SK-N-SH (cell line): Measurements from ENCODE around the gene GABRG3. TPM values are rescaled to one million over a fixed set of nuclear protein-coding genes. Genes with fewer than 3 reads are reported as not detected.

Source experiments
- CTCF ChIA-PET: fragments of 300-600, 350-600 bp; formaldehyde crosslinking; extraction: SDS; loops from one replicate; lab custom pipeline; 2021; lab: Yijun Ruan, JAX
- POLR2A ChIA-PET: fragments of 350-600 bp; sonication (Branson Sonifier 250); formaldehyde crosslinking; extraction: SDS; loops from one replicate; lab custom pipeline; 2020; ENCODE audit warnings: antibody characterized with exemption, inconsistent platforms; lab: Yijun Ruan, JAX
- DNase-seq: peaks from one replicate; pipeline ENCODE4 v3.0.0; 2012
- H2AFZ ChIP-seq: fragments of 200-600 bp; sonication (generic); 2 replicates; pipeline ENCODE4 v1.8.1; 2016; ENCODE audit warnings: antibody characterized with exemption, mild to moderate bottlenecking, low read depth
- H3F3A ChIP-seq: fragments of 200-600 bp; sonication (generic); replicated peaks from 2 replicates; pipeline ENCODE3; 2016; ENCODE audit warnings: antibody characterized with exemption, mild to moderate bottlenecking; ENCODE audit not compliant: insufficient read depth
- H3K27ac ChIP-seq, 2 experiments: fragments of 200-500 bp in 1 of 2; fragments of 200-600 bp in 1 of 2; sonication (Bioruptor generic) in 1 of 2; sonication (generic), shearing (Covaris generic) in 1 of 2; 2 replicates each; pipeline versions ENCODE4 v1.5.1 to v1.6.1; 2014 to 2016; ENCODE audit warnings: low read depth in 2 of 2, inconsistent platforms in 1 of 2, low read length in 1 of 2, mild to moderate bottlenecking in 1 of 2, mixed read lengths in 1 of 2
- H3K27me3 ChIP-seq: fragments of 200-600 bp; sonication (generic), shearing (Covaris generic); 2 replicates; pipeline ENCODE4 v1.6.1; 2016; ENCODE audit warnings: mixed run types; ENCODE audit not compliant: insufficient read depth
- H3K36me3 ChIP-seq, 2 experiments: fragments of 200-500 bp in 1 of 2; fragments of 200-600 bp in 1 of 2; sonication (Bioruptor generic) in 1 of 2; sonication (generic) in 1 of 2; replicated peaks in 1 of 2; 2 replicates each; pipeline versions ENCODE3 to v1.5.1; 2014 to 2016; ENCODE audit warnings: low read length in 1 of 2, mild to moderate bottlenecking in 1 of 2; ENCODE audit not compliant: insufficient read depth in 2 of 2, control insufficient read depth in 1 of 2
- H3K4me1 ChIP-seq, 2 experiments: fragments of 200-500 bp in 1 of 2; fragments of 200-600 bp in 1 of 2; sonication (Bioruptor generic) in 1 of 2; sonication (generic), shearing (Covaris generic) in 1 of 2; 2 replicates each; pipeline versions ENCODE4 v1.5.1 to v1.6.1; 2014 to 2016; ENCODE audit warnings: low read depth in 1 of 2, low read length in 1 of 2, mixed run types in 1 of 2; ENCODE audit not compliant: insufficient read depth in 2 of 2, control insufficient read depth in 1 of 2
- H3K4me2 ChIP-seq: fragments of 200-600 bp; sonication (generic), shearing (Covaris generic); 2 replicates; pipeline ENCODE4 v1.6.1; 2017; ENCODE audit warnings: mixed run types
- H3K4me3 ChIP-seq, 2 experiments: fragments of 200-500 bp in 1 of 2; fragments of 200-600 bp in 1 of 2; sonication (Bioruptor generic) in 1 of 2; sonication (generic), shearing (Covaris generic) in 1 of 2; 2 replicates each; pipeline versions ENCODE4 v1.5.1 to v1.8.1; 2014 to 2016; ENCODE audit warnings: low read depth in 2 of 2, inconsistent platforms in 1 of 2, low read length in 1 of 2, mild to moderate bottlenecking in 1 of 2, mixed read lengths in 1 of 2, moderate library complexity in 1 of 2
- H3K79me2 ChIP-seq: fragments of 200-600 bp; sonication (generic); 2 replicates; pipeline ENCODE4 v1.8.1; 2017; ENCODE audit warnings: mild to moderate bottlenecking; ENCODE audit not compliant: insufficient read depth
- H3K9ac ChIP-seq: fragments of 200-600 bp; sonication (generic); 2 replicates; pipeline ENCODE4 v1.6.1; 2017; ENCODE audit warnings: mixed run types
- H3K9me2 ChIP-seq: fragments of 200-600 bp; sonication (generic); 2 replicates; pipeline ENCODE4 v1.6.1; 2017; ENCODE audit warnings: mixed run types
- H3K9me3 ChIP-seq: fragments of 200-600 bp; sonication (generic); 2 replicates; pipeline ENCODE4 v1.6.1; 2017; ENCODE audit warnings: mixed run types, mild to moderate bottlenecking, moderate library complexity
- H4K20me1 ChIP-seq: fragments of 200-600 bp; sonication (generic); 2 replicates; pipeline ENCODE4 v1.6.1; 2017; ENCODE audit warnings: mild to moderate bottlenecking, mixed run types; ENCODE audit not compliant: insufficient read depth
- EZH2phosphoT487 ChIP-seq: fragments of 200-600 bp; sonication (generic); IDR thresholded peaks from 2 replicates; pipeline ENCODE4 v1.6.1; 2017; ENCODE audit warnings: low read depth, mixed run types, mild to moderate bottlenecking, antibody characterized with exemption, moderate library complexity, borderline replicate concordance
- FOSL2 ChIP-seq: IDR thresholded peaks from 2 replicates; pipeline ENCODE4 v1.4.0; 2012; ENCODE audit warnings: low read depth, mild to moderate bottlenecking, moderate library complexity, borderline replicate concordance
- FOXJ3 ChIP-seq: sonication (generic); formaldehyde crosslinking; IDR thresholded peaks from 2 replicates; pipeline ENCODE4 v1.5.1; 2020; ENCODE audit warnings: mild to moderate bottlenecking, missing genetic modification reagents
- GATA2 ChIP-seq: sonication (generic); formaldehyde crosslinking; IDR thresholded peaks from 2 replicates; pipeline ENCODE4 v1.5.0; 2020; ENCODE audit warnings: mild to moderate bottlenecking, missing genetic modification reagents
- MEF2A ChIP-seq: IDR thresholded peaks from 2 replicates; pipeline ENCODE4 v1.4.0; 2012; ENCODE audit warnings: low read depth, borderline replicate concordance
- MXI1 ChIP-seq: IDR thresholded peaks from 2 replicates; pipeline ENCODE4 v1.6.1; 2012; ENCODE audit warnings: mild to moderate bottlenecking, low read depth, low read length, improper control_type of control experiment
- NFIC ChIP-seq: IDR thresholded peaks from 2 replicates; pipeline ENCODE4 v1.4.0; 2012; ENCODE audit warnings: borderline replicate concordance
- POLR2AphosphoS5 ChIP-seq: IDR thresholded peaks from 2 replicates; pipeline ENCODE4 v1.6.1; 2012; ENCODE audit warnings: low read depth, low read length
- RAD21 ChIP-seq: IDR thresholded peaks from 2 replicates; pipeline ENCODE4 v1.6.1; 2012; ENCODE audit warnings: mild to moderate bottlenecking, low read length
- RCOR1 ChIP-seq: fragments of 150-350 bp; IDR thresholded peaks from 2 replicates; pipeline ENCODE4 v1.6.1; 2017; ENCODE audit warnings: antibody characterized with exemption, low read length
- TAF1 ChIP-seq: IDR thresholded peaks from 2 replicates; pipeline ENCODE4 v1.6.1; 2012; ENCODE audit warnings: low read depth, mild to moderate bottlenecking, low read length, moderate library complexity, borderline replicate concordance
- TCF12 ChIP-seq: IDR thresholded peaks from 2 replicates; pipeline ENCODE4 v1.4.0; 2012
- TEAD4 ChIP-seq: IDR thresholded peaks from 2 replicates; pipeline ENCODE4 v1.4.0; 2012; ENCODE audit warnings: mild to moderate bottlenecking, borderline replicate concordance; ENCODE audit not compliant: insufficient read depth
- YY1 ChIP-seq: IDR thresholded peaks from 2 replicates; pipeline ENCODE4 v1.4.0; 2012; ENCODE audit warnings: low read depth, mild to moderate bottlenecking
- WGBS: methylation state at CpG from one replicate; pipeline ENCODE4 v1.1.6; 2017; ENCODE audit warnings: low lambda C conversion rate; 5-methylcytosine and 5-hydroxymethylcytosine counted together
- polyA plus RNA-seq, 3 experiments: library from polyadenylated mRNA; depleted of rRNA; stranded (reverse); fragments of >200 nt; gene quantifications; 2 replicates each; pipeline ENCODE4 v1.2.3, GENCODE V29; 2012
- TF ChIP-seq, protein P1 (sequence below): IDR thresholded peaks from 2 replicates; pipeline ENCODE4 v1.6.1; 2012; ENCODE audit warnings: mild to moderate bottlenecking, low read depth, low read length, moderate library complexity
- TF ChIP-seq, protein P2 (sequence below): fragments of 200-600 bp; sonication (generic); IDR thresholded peaks from 2 replicates; pipeline ENCODE4 v1.6.1; 2017; ENCODE audit warnings: antibody characterized with exemption, mild to moderate bottlenecking, moderate library complexity
- TF ChIP-seq, protein P3 (sequence below): IDR thresholded peaks from 2 replicates; pipeline ENCODE4 v1.4.0; 2012; ENCODE audit warnings: low read depth, borderline replicate concordance
- TF ChIP-seq, protein P4 (sequence below): fragments of 150-350 bp; IDR thresholded peaks from 2 replicates; pipeline ENCODE4 v1.6.1; 2017; ENCODE audit warnings: antibody characterized with exemption, low read length, low read depth, borderline replicate concordance

Gene GABRG3
- polyA plus RNA-seq, 1 of the 3 experiments (the other 2 are of a cell fraction), result not detected

DNA sequence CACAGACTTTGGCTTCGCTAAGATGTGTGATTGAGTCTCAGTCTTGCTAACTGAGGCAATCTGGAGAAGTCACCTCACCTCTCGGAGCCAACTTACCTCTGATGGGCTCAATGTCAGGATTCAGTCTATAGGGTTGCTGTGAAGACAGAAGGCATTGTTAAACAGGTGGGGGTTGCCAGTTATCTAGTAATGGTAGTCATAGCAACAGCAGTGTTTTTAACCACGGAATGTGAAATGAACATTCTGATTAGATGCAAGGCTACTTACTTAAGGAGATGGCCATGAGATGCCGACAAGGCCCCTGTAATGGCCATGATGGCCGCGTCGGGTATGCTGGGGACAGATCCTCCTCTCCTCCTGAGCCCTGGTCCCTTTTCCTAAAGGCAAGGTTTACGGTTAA is 243.1 kb downstream of the GABRG3 start:
- H3K36me3 ChIP-seq, result no peaks in the 10 kb centered on the region
- no peaks in the 10 kb centered on the region for H3K9me2 ChIP-seq
- no peaks in the 10 kb centered on the region for H3F3A ChIP-seq
- ChIA-PET CTCF (interaction anchor here (2.7 kb wide), 1 partner anchor 154 kb away, joined by 7 read pairs; no protein-coding TSS in a partner anchor), POLR2A (interaction anchor here (0.7 kb wide), 1 partner anchor 145 kb away, joined by 6 read pairs; no protein-coding TSS in a partner anchor)
- H3K4me2 ChIP-seq, result no peak overlapping the region
- H2AFZ ChIP-seq, result no peak overlapping the region
- no peak overlapping the region for H3K27ac ChIP-seq
- H3K9ac ChIP-seq, result no peak overlapping the region
- H3K27me3 ChIP-seq, result no peaks in the 10 kb centered on the region
- WGBS, result 45% methylated on average over 8 of the region's 8 CpGs
- no peaks in the 10 kb centered on the region for H3K9me3 ChIP-seq
- H3K4me1 ChIP-seq, result peaks cover 0 to 4% of the 10 kb centered on the region in 2 experiments; a peak in 1 of 4 replicates
- TF ChIP-seq, protein P1, sequence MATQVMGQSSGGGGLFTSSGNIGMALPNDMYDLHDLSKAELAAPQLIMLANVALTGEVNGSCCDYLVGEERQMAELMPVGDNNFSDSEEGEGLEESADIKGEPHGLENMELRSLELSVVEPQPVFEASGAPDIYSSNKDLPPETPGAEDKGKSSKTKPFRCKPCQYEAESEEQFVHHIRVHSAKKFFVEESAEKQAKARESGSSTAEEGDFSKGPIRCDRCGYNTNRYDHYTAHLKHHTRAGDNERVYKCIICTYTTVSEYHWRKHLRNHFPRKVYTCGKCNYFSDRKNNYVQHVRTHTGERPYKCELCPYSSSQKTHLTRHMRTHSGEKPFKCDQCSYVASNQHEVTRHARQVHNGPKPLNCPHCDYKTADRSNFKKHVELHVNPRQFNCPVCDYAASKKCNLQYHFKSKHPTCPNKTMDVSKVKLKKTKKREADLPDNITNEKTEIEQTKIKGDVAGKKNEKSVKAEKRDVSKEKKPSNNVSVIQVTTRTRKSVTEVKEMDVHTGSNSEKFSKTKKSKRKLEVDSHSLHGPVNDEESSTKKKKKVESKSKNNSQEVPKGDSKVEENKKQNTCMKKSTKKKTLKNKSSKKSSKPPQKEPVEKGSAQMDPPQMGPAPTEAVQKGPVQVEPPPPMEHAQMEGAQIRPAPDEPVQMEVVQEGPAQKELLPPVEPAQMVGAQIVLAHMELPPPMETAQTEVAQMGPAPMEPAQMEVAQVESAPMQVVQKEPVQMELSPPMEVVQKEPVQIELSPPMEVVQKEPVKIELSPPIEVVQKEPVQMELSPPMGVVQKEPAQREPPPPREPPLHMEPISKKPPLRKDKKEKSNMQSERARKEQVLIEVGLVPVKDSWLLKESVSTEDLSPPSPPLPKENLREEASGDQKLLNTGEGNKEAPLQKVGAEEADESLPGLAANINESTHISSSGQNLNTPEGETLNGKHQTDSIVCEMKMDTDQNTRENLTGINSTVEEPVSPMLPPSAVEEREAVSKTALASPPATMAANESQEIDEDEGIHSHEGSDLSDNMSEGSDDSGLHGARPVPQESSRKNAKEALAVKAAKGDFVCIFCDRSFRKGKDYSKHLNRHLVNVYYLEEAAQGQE, result no peak
- TF ChIP-seq, protein P2, sequence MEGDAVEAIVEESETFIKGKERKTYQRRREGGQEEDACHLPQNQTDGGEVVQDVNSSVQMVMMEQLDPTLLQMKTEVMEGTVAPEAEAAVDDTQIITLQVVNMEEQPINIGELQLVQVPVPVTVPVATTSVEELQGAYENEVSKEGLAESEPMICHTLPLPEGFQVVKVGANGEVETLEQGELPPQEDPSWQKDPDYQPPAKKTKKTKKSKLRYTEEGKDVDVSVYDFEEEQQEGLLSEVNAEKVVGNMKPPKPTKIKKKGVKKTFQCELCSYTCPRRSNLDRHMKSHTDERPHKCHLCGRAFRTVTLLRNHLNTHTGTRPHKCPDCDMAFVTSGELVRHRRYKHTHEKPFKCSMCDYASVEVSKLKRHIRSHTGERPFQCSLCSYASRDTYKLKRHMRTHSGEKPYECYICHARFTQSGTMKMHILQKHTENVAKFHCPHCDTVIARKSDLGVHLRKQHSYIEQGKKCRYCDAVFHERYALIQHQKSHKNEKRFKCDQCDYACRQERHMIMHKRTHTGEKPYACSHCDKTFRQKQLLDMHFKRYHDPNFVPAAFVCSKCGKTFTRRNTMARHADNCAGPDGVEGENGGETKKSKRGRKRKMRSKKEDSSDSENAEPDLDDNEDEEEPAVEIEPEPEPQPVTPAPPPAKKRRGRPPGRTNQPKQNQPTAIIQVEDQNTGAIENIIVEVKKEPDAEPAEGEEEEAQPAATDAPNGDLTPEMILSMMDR, result no peak
- TF ChIP-seq YY1 (no peak), TAF1 (no peak), TEAD4 (no peak), FOXJ3 (no peak), NFIC (no peak), RAD21 (no peak), MXI1 (no peak), POLR2AphosphoS5 (no peak), GATA2 (CRISPR knock-in tag) (no peak), EZH2phosphoT487 (no peak), FOSL2 (no peak), TCF12 (no peak), RCOR1 (no peak), MEF2A (no peak)
- TF ChIP-seq, protein P3, sequence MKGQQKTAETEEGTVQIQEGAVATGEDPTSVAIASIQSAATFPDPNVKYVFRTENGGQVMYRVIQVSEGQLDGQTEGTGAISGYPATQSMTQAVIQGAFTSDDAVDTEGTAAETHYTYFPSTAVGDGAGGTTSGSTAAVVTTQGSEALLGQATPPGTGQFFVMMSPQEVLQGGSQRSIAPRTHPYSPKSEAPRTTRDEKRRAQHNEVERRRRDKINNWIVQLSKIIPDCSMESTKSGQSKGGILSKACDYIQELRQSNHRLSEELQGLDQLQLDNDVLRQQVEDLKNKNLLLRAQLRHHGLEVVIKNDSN, result no peak
- TF ChIP-seq, protein P4, sequence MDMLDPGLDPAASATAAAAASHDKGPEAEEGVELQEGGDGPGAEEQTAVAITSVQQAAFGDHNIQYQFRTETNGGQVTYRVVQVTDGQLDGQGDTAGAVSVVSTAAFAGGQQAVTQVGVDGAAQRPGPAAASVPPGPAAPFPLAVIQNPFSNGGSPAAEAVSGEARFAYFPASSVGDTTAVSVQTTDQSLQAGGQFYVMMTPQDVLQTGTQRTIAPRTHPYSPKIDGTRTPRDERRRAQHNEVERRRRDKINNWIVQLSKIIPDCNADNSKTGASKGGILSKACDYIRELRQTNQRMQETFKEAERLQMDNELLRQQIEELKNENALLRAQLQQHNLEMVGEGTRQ, result no peak
- H3K79me2 ChIP-seq, result no peaks in the 10 kb centered on the region
- H3K4me3 ChIP-seq, result no peak overlapping the region
- DNase-seq, result no peak
- H4K20me1 ChIP-seq, result no peaks in the 10 kb centered on the region
